ENCODE measurements around the gene IGF2R. TPM values are rescaled to one million over a fixed set of nuclear protein-coding genes. Genes with fewer than 3 reads are reported as not detected.
A peak's percentile ranks its signal among the peaks of the same experiment; 100 is the strongest.

Gene IGF2R
- total and polyA plus RNA-seq, 2 of the 13 experiments (the other 11 are each of a cell fraction or from before 2014, with no cell fraction given), result 38.3 to 70.0 TPM

DNA sequence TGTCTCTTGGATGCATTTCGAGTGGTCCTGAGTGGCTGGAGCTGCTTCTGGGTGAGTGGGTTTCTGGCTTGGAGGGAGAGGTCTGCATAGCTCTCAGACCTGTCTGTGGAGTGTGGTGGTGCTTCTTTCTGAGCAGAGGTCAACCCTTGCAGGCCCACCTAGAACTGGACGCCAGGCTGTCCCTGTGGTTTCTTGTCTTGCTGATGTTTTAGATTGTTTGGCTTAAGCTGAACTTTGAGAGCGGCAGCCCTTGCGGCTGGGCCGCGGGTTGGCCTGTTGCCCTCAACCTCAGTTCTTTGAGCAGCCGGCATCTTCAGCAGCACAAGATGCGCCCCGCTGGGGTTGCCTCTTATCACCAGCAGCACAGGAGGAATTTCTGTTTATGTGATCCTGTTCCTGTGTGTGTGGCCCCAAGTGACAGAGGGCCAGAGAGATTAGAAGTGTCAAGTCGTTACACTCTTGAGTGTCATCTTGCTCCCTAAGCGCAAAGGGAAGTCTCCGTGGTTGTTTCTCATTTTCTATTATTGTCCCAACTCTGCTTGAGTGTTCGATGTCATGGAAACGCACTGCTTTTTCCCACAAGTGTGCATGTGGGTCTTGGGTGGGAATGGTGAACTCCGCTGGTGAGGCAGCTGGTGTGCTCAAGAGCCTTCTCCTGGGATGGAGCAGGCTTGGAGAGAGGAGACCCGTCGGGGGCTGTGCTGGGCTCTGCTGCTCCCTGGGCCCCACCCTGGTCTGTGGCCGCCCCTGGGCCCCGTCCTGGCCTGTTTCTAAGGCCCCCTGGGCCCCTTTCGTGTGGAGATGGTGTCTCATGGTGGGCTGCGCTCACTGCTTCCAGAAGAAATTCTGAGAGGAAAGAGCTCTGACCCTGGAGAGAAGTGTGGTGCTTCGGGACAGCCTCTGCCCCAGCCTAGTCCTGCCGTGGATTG, 132.7 kb downstream of the IGF2R start (continued):
- TF ChIP-seq ZNF251 (CRISPR knock-in tag; IDR thresholded peaks at IDR 0.05) (no peak), DNMT1 (CRISPR knock-in tag; IDR thresholded peaks at IDR 0.05) (no peak), ZNF468 (CRISPR knock-in tag; IDR thresholded peaks at IDR 0.05) (no peak), ZNF24 (IDR thresholded peaks at IDR 0.05) (no peak), ZNF780A (CRISPR knock-in tag; IDR thresholded peaks at IDR 0.05) (no peak), KMT2B (CRISPR knock-in tag; IDR thresholded peaks at IDR 0.05) (no peak), RFXANK (CRISPR knock-in tag; IDR thresholded peaks at IDR 0.05) (no peak), MTF2 (CRISPR knock-in tag; IDR thresholded peaks at IDR 0.05; ENCODE audit: borderline replicate concordance) (no peak), TGIF2 (CRISPR knock-in tag; IDR thresholded peaks at IDR 0.05) (no peak), ERF (CRISPR knock-in tag; IDR thresholded peaks at IDR 0.05) (no peak), POGZ (CRISPR knock-in tag; IDR thresholded peaks at IDR 0.05) (peak; percentile 22; the same call in 1 of the 2 replicates), ZNF724P (CRISPR knock-in tag; IDR thresholded peaks at IDR 0.05; ENCODE audit: borderline replicate concordance) (no peak), ZNF263 (CRISPR knock-in tag; IDR thresholded peaks at IDR 0.05) (no peak), HNF4A (CRISPR knock-in tag; IDR thresholded peaks at IDR 0.05) (peak; percentile 73), ISX (CRISPR knock-in tag; conservative IDR thresholded peaks at IDR 0.05) (no peak), ZNF670 (CRISPR knock-in tag; IDR thresholded peaks at IDR 0.05; ENCODE audit: borderline replicate concordance) (no peak), ZNF7 (CRISPR knock-in tag; IDR thresholded peaks at IDR 0.05) (no peak), ZMYM4 (CRISPR knock-in tag; IDR thresholded peaks at IDR 0.05) (peak; percentile 21; the same call in 1 of the 2 replicates), HDAC1 (CRISPR knock-in tag; IDR thresholded peaks at IDR 0.05) (no peak), ZNF484 (CRISPR knock-in tag; IDR thresholded peaks at IDR 0.05; ENCODE audit: borderline replicate concordance, low read depth) (no peak), AGO2 (optimal IDR thresholded peaks at IDR 0.05; ENCODE audit: low read depth, low read length) (peak; percentile 6), TSC22D2 (CRISPR knock-in tag; IDR thresholded peaks at IDR 0.05; ENCODE audit: borderline replicate concordance) (no peak), PHF20 (CRISPR knock-in tag; IDR thresholded peaks at IDR 0.05) (no peak), GLI4 (CRISPR knock-in tag; IDR thresholded peaks at IDR 0.05; ENCODE audit: borderline replicate concordance) (no peak), SMARCC2 (IDR thresholded peaks at IDR 0.05) (no peak), MAFK (conservative IDR thresholded peaks at IDR 0.05 in 1 of 2, IDR thresholded peaks at IDR 0.05 in 1 of 2; ENCODE audit: low read length in 2 of 2) (no peak), ELF1 (CRISPR knock-in tag; IDR thresholded peaks at IDR 0.05) (no peak), TAF1 (CRISPR knock-in tag; IDR thresholded peaks at IDR 0.05) (no peak)
- TF ChIP-seq, protein P1, sequence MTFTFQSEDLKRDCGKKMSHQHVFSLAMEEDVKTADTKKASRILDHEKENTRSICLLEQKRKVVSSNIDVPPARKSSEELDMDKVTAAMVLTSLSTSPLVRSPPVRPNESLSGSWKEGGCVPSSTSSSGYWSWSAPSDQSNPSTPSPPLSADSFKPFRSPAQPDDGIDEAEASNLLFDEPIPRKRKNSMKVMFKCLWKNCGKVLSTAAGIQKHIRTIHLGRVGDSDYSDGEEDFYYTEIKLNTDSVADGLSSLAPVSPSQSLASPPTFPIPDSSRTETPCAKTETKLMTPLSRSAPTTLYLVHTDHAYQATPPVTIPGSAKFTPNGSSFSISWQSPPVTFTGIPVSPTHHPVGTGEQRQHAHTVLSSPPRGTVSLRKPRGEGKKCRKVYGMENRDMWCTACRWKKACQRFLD (CRISPR knock-in tag; IDR thresholded peaks at IDR 0.05; ENCODE audit: borderline replicate concordance), result no peak
- TF ChIP-seq, protein P2, sequence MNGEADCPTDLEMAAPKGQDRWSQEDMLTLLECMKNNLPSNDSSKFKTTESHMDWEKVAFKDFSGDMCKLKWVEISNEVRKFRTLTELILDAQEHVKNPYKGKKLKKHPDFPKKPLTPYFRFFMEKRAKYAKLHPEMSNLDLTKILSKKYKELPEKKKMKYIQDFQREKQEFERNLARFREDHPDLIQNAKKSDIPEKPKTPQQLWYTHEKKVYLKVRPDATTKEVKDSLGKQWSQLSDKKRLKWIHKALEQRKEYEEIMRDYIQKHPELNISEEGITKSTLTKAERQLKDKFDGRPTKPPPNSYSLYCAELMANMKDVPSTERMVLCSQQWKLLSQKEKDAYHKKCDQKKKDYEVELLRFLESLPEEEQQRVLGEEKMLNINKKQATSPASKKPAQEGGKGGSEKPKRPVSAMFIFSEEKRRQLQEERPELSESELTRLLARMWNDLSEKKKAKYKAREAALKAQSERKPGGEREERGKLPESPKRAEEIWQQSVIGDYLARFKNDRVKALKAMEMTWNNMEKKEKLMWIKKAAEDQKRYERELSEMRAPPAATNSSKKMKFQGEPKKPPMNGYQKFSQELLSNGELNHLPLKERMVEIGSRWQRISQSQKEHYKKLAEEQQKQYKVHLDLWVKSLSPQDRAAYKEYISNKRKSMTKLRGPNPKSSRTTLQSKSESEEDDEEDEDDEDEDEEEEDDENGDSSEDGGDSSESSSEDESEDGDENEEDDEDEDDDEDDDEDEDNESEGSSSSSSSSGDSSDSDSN (CRISPR knock-in tag; IDR thresholded peaks at IDR 0.05), result no peak

Data from HepG2 (cell line).